ENCODE measurements around the gene ALDH3B2.
"Not testable (repeated sequence)": the region's sequence is repeated elsewhere in the genome, so short reads cannot be mapped to it uniquely, and the experiment has no call there.

ALDH3B2 gene, protein sequence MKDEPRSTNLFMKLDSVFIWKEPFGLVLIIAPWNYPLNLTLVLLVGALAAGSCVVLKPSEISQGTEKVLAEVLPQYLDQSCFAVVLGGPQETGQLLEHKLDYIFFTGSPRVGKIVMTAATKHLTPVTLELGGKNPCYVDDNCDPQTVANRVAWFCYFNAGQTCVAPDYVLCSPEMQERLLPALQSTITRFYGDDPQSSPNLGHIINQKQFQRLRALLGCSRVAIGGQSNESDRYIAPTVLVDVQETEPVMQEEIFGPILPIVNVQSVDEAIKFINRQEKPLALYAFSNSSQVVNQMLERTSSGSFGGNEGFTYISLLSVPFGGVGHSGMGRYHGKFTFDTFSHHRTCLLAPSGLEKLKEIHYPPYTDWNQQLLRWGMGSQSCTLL
- 0 to 0.20 (median 0.06) reads per million in 18 experiments for total RNA-seq

DNA sequence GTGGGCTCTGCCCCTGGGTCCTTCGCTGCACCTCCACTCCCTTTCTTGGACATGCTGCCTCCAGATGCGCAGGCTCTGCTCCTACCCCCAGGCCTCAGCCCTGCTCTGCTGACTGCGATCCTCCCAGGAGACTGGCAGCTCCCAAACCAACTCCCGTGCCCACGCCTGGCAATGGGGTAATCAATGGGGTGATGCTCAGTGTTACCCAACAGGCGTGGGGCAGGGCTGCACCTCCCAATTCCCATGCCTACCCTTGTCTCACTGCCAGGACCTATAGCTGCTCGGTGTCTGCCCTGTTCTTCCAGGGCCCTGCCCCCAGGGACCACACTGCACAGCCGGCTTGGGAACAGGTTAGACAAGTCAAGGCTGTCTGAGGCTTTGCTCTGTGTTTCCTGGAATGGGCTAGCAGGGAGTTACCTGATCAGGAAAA, at the start of gene ALDH3B2:
Gene ALDH3B2 (minus strand): TSS at position 182 of the 430 bp plus-strand sequence. CDS start 7,688 bp downstream, outside the sequence.
- no peak for DNase-seq

DNA sequence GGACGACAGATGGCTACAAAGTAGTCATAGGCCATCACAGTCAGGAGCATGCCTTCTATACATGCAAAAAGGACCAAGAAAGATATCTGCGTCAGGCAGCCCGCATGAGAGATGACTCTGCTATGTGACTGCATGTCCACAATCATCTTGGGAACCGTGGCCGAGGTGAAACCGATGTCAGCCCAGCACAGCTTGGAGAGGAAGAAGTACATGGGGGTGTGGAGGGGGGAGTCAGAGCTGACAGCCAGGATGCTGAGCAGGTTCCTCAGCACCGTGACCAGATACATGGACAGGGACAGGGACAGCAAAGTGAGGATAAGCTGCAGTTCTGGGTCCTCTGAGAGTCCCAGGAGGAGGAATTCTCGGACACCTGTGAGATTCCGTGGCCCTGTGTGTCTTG, 48.6 kb upstream of the ALDH3B2 start:
- DNase-seq: not testable (repeated sequence)

DNA sequence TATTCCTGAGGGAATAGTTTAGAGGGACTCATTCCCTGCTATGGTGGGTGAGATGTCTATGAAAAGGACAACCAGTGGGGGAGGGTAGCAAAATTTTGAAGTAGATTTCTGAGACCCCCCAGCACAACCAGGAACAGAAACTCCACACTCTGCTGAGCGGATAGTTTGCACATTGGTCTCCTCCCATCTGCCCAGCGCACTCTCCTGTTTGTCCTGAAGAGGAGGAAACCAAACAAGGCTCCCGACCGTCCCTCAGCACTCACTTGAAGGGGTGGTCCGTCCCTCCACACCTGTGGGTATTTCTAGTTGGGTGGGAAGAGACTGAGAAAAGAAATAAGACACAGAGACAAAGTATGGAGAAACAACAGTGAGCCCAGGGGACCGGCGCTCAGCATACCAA, 41.8 kb upstream of the ALDH3B2 start:
- DNase-seq: not testable (repeated sequence)

DNA sequence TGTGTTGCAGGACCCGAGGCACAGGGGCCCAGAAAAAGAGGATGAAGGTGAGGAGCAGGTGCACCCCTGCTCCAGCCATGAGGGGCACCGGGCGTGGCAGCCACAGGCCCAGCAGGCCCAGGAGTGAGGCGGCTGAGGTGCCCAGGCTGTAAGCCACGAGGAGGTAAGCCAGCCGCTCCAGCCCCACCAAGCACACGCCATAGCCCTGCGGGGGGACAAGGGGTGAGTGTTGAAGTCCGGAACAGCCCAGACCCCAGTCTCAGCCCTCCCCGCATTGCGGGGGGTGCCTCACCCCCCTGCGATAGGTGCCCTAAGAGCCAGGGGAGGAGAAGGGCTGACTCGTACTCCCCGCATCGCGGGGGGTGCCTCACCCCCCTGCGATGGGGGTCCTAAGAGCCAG, 41.4 kb upstream of the ALDH3B2 start:
- not testable (repeated sequence) for DNase-seq

DNA sequence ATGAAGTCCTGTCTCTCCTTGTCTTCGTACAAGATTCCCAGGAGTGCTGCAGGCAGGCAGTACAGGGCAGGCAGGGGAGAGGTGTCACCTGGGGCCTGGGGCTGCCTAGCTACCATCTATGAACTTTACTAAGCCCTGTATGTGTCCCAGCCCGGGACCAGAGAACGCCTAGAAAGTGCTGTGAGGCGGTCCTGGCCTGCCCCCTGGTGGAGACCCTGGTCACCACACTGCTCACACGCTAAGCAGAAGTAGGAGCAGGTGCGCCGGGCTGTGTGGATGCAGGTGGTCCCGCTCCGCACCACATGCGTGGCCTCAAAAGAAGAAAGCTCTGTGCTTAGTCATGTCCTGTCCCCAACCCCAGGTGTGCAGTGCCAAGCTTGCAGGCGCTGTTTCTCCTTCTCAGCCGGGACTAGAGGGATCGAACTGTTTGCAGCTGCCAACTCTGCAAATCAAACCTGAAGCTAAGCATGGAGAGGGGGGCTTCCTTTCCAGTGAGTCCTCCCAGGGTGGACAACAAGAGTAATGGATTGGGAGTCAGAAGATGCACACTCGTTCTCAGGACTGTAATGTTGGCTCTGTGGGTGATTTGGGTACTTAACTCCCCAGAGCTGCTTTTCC, 39.6 kb upstream of the ALDH3B2 start:
- DNase-seq: not testable (repeated sequence)

DNA sequence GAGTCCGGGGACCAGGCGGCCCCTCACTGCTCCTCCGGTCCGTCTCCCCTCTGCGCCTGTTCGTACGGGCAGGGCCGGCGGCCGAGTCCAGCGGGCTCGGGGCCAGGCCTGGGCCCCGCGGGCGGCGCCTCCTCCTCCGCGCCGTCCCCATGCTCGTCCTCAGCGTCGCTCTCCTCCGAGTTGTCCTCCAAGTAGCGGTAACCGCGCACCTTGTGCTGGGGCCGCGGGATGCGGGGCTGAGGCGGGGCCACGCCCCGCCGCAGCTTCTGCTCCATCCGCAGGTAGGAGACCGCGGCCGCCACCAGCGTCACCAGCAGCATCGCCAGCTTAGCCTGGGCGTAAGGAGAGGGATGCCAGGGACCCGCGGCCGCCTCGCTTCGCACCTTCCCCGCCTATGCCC, 37.3 kb upstream of the ALDH3B2 start:
- not testable (repeated sequence) for DNase-seq

DNA sequence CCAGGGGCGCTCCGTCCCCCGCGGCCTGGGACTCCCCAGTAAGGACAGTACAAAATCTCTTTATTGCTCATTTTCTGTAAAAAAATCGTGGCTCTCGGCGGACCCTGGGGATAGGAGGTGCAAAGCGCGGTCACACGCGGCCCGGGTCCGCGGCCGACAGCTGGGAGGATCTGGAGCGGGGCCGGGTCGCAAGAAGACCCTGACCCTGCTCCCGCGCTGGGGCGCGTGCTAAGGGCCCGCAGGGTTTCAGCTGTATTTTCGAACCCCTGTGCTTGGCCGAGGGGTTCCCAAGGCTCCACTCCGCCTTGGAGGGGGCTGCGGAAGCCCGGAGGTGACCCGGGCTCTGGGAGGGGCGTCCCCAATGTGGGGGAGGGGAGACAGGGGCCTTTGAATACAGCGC, 36.8 kb upstream of the ALDH3B2 start:
- DNase-seq: not testable (repeated sequence)

DNA sequence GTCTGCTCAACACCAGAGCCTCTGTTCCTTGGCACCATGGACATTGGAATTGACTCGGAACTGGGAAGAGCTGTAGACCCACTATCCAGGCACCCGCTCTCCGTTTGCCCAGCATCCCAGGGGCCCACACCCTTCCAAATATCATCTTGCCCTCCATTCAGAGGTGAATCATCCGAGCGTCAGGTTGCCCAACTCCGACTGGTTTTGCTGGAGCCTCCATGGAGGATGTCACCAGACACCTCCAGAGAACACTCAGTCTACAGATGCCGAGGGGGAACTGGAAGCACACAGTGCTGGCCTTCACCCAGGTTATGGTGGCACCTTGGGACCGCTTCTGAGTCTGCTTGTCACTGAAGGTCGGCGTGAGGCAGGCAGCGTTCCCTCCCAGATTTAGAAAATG, 35.4 kb upstream of the ALDH3B2 start:
- DNase-seq: not testable (repeated sequence)

DNA sequence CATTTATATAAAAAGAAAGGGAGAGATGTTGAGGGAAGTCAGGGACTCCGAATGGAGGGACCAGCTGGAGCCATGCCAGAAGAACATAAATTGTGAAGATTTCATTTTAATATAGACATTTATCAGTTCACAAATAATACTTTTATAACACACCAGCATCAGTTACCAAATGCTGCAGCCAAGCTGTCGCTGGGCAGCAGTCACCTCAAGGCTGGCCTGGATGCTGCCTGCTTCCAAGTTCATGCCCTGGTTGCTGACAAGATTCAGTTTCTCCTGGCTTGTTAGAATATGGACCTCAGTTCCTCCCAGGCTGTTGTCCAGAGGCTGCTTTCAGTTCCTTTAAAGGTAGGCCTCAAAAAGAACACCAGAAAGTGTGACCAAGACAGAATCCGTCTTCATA, 30.8 kb upstream of the ALDH3B2 start:
- no peak for DNase-seq

DNA sequence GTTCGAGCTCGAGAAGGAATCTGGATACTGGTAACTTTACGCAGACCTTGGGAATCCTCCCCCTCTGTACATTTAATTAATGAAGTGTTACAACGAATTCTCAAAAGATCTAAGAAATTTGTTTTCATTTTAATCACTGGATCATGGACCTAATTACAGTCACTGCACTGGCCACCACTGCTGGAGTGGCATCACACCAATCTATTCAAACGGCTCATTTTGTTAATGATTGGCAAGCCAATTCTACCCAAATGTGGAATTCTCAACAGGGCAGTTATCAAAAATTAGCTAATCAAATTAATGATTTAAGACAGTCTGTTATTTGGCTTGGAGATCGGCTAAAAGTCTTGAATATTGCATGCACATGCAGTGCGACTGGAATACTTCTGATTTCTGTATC, 30.1 kb upstream of the ALDH3B2 start:
- DNase-seq: no peak

DNA sequence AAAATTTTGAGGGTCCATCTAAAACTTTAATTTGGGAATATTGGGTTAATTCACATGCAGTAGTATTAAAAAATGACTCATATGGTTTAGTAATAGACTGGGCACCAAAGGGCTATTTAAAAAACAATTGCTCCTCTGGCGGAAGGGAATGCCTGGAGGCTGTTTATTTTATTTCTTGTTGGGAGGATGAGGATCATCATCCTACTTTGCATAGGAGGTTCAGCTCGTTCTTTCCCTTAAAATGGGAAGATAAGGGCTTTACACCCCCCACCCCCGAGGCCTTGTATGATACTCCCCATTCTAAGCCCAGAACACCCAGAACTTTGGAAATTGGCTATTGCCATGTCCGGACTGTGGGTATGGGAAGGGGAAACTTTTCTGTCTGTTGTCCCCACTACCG, 29.3 kb upstream of the ALDH3B2 start:
- not testable (repeated sequence) for DNase-seq

DNA sequence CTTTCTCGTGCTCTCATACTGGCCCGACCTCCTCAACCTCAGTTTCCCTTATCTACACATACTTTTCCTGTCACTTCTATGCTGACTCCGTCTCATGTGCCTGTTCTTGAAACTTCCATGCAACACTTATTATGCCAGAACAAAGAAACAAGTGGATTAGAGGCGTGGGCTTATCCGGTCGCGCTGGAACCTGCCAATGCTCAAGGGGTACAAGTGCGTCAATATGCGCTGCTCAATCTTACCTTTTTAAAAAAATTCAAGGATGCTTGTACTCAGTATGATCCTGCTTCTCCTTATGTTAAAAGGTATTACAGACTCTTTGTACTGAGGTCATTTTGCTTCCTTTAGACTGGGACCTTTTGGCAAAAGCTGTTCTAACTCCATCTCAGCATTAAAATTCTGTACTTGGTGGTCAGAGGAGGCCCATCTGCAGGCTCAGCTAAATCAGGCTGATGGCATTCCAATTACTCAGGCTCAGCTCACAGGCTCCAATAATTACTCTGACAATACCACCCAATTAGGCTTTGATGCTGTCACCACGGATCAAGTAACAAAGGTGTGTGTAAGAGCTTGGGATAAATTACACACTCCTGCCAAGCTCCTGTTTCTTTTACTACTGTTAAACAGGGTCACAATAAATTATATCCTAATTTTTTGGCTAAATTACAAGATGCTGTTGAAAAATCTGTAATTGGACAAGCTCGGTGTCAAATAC, 26.3 kb upstream of the ALDH3B2 start:
- DNase-seq: no peak

DNA sequence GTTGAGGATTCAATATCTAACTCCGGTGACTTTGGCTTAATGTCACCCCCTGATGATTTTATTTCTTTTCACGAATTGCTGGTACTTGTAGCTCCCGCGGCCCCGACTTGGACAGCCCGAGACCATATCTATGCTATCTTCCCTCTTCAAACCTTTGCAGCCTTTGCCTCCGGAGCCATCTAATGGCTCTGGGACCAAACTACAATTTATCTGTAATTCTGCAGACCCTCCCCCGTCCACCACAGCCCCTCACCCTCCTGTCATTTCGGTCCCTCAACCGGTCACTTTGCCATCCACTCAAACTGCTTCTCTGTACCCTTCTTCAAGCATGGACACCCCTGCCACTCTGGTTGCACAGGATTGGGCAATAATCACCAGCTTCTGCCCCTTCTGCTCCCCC, 25.7 kb upstream of the ALDH3B2 start:
- DNase-seq: no peak

DNA sequence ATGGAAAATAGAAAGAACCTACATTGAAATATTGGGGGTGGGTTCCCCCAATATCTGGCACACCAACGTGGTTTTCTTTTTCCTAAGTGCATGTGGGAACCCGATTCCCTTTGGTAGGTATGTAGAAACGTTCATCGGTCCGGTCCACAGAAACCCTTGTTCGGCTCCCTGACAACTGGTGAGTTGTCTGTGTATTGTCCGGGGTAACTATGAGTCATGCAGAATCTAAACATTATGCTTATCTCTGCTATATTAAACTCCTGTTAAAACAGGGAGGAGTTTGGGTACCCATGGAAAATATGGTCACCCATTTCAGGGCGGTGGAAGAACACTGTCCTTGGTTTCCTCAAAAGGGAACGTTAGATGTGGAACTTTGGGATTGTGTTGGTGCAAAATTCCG, 25.1 kb upstream of the ALDH3B2 start:
- no peak for DNase-seq

DNA sequence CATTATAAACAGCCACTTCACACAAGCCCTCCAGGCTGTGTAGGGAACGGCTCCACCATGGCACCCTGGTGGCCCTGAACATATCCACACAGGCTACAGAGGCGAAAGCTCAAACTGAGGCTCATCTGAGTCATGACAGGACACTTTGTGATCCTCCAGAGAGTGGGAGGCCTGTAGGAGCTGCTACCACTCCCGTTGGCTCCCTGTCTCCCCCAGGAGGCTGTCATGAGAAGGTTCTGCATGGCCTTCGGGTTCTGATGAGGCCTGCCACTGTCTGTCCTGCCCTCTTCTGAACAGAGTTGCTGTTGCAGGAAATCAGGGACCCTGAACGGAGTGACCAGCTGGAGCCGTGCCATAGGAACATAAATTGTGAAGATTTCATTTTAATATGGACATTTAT, 23.8 kb upstream of the ALDH3B2 start:
- DNase-seq: no peak

DNA sequence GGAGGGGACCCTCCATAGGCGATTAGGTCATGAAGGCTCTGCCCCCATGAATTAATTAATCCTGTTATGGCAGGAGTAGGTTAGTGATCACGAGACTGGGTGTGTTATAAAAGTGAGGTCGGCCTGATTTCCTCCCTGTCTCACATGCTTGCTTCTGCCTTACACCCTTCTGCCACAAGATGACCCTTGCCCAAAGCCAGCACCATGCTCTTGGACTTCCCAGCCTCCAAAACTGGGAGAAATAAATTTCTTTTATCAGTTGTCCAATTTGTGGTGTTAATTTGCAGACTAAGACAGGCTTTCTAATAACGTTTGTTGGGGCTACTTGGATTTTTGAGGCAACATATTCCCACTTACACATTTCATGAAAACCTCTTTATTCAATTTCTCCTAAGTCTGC, 23.4 kb upstream of the ALDH3B2 start:
- DNase-seq: no peak

DNA sequence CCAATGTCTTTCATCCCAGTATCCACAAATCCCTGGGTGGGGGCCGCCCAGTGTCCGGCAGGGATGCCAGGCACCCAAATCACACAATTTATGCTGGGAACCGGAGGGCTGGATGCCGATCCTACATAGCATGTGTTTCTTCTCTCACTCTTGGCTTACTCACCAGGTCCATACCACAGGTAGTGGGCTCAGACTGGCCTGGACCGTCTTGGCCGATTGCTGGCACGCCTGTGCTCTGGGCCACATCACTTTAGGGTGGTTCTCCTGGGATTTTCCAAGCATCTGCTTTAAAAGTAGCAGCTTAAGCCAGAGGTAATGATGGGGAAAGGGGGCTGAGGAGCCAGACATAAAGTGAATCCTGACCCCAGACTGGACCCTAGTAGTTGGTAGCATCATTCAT, 22.6 kb upstream of the ALDH3B2 start:
- no peak for DNase-seq

DNA sequence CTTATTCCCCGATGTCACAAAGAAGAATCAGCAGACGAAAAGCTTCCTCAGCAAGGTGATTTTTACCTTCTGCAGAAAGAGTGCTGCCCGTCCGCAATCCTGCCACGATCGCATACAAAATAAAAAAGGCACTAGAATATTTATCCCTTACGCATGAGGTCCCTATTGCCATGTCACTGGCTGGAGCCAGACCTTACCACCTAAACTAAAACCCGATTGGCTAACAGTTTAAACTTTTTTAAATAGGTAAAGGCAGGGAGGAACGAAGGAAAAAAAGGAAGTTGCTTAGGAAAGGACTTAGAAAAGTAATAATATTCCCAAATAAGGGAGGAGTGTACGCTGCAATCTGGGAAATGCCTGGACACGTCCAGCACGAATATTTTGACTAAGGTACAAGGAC, 21.2 kb upstream of the ALDH3B2 start:
- no peak for DNase-seq

DNA sequence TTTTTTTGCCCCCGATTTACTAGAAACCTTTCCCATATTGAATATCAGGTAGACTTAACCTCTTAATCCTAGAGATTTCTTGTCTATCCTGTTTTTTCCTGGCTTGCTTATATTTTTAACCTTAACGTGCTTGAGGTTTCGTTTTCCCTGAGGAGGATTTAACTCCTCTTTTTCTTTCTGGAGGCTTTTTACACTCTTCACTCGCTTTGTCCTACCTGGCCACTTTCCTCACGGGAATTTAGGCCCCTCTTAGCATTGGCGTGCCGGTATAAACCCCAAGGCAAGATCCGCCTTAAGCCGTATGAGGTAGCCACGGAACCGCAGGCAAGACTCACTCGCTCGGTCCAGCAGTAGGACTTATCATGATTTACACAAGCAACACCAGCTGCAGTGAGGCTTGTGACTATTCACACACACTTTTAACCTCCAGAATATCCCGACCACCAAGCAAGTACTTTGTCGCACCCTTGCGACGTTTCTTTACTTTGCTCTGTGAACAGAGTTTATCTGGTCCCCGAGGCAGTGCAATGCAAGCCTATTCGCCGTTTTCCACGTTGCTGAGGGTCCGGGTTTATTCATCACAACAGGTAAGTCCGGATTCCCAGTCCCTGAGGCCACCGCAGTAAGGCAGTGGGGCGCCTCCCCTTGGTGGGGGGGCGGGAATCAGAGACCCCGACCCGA, 20.6 kb upstream of the ALDH3B2 start:
- DNase-seq: no peak

DNA sequence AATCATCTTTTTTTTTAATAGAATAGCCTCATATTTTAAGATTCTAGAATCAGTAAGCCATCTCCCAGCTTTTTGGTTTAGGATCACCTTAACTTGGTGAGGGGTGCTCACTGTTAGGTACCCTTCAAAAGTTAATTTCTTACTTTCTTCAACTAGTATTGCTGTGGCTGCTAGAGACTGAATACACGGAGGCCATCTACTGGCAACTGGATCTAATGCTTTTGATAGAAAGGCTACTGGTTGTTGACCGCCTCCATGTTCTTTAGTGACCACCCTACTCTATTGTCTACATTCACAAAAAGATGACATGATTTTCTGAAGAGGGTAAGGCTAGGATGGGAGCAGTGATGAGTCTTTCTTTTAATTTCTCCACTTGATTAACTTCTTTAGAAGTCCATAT, 16.7 kb upstream of the ALDH3B2 start:
- no peak for DNase-seq

DNA sequence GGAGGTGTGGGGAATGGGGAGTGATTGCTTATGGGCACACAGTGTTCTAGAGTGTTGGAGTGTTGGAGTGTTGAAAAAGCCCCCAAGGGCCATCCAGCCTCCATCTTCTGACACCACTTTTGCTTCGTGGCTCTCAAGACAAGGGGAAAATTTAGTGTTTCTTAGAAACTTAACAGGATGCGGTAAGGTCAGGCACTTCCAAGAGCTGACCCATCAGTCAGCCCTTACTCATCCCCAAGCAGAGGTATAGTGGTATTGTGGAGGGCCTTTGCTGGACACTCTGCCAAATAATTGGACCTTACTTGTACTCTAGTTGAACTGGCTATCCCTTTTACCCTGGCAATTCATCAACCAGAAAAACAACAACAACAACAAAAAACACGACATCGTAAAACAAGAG, 14.8 kb upstream of the ALDH3B2 start:
- no peak for DNase-seq

DNA sequence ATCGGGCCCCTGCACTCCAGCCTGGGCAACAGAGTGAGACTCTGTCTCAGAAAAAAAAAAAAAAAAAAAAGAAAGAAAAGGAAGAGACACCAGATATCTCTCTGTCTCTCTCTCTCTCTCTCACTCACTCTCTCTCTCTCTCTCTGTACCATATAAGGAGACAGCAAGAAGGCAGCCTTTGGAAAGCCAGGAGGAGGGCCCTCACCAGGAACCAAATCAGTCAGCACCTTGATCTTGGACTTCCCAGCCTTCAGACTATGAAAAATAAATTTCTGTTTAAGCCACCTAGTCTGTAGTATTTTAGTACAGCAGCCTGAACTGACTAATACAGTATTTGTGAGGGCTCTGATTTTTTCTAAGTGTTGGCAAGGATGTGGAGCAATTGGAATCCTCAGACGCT, 13.6 kb upstream of the ALDH3B2 start:
- DNase-seq: no peak

Measured in inflammatory macrophage (primary cell).